Astrocyte (in vitro differentiated cells and primary cell): Measurements from ENCODE around the gene NMU. TPM values are rescaled to one million over a fixed set of nuclear protein-coding genes. Genes with fewer than 3 reads are reported as not detected.

Experiments
- DNase-seq: peaks from one replicate; pipeline ENCODE4 v3.0.0-alpha.2; 2010; ENCODE audit warnings: low read depth
- FAIRE-seq: peaks from 2 replicates; lab custom pipeline; 2011; peaks lifted over from hg19 to GRCh38; lab: Jason Lieb, UNC
- H2AFZ ChIP-seq: 2 replicates; pipeline ENCODE4 v1.6.0; 2012; ENCODE audit warnings: low read depth, low read length, inconsistent platforms
- H3K27ac ChIP-seq: 2 replicates; pipeline ENCODE4 v1.5.1; 2011; ENCODE audit warnings: low read depth, low read length, inconsistent platforms
- H3K27me3 ChIP-seq: 2 replicates; pipeline ENCODE4 v1.6.0; 2011; ENCODE audit warnings: low read length, inconsistent platforms; ENCODE audit not compliant: insufficient read depth
- H3K36me3 ChIP-seq: 2 replicates; pipeline ENCODE4 v1.5.1; 2011; ENCODE audit warnings: low read length, inconsistent platforms; ENCODE audit not compliant: insufficient read depth
- H3K4me1 ChIP-seq: 2 replicates; pipeline ENCODE4 v1.5.1; 2011; ENCODE audit warnings: low read length, inconsistent platforms; ENCODE audit not compliant: insufficient read depth
- H3K4me2 ChIP-seq: 2 replicates; pipeline ENCODE4 v1.6.0; 2012; ENCODE audit warnings: low read length, inconsistent platforms
- H3K4me3 ChIP-seq: 2 replicates; pipeline ENCODE4 v1.5.1; 2011; ENCODE audit warnings: low read depth, mild to moderate bottlenecking, low read length, inconsistent platforms; ENCODE audit not compliant: insufficient read depth
- H3K79me2 ChIP-seq: 2 replicates; pipeline ENCODE4 v1.6.0; 2012; ENCODE audit warnings: mild to moderate bottlenecking, low read length, inconsistent platforms; ENCODE audit not compliant: insufficient read depth
- H3K9ac ChIP-seq: 2 replicates; pipeline ENCODE4 v1.6.0; 2012; ENCODE audit warnings: mild to moderate bottlenecking, low read length, inconsistent platforms
- H3K9me3 ChIP-seq: 2 replicates; pipeline ENCODE4 v1.5.1; 2012; ENCODE audit warnings: low read depth, mild to moderate bottlenecking, low read length, inconsistent platforms; ENCODE audit not compliant: insufficient read depth
- H4K20me1 ChIP-seq: 2 replicates; pipeline ENCODE4 v1.6.0; 2012; ENCODE audit warnings: low read length, inconsistent platforms; ENCODE audit not compliant: insufficient read depth
- H3K27ac Mint-ChIP-seq: one replicate; pipeline ENCODE4 v1.8.0; 2021; ENCODE audit warnings: mild to moderate bottlenecking, mixed read lengths; ENCODE audit not compliant: unreplicated experiment
- H3K27me3 Mint-ChIP-seq: one replicate; pipeline ENCODE4 v1.8.0; 2021; ENCODE audit warnings: low read depth, mixed read lengths; ENCODE audit not compliant: unreplicated experiment
- H3K36me3 Mint-ChIP-seq: one replicate; pipeline ENCODE4 v1.8.0; 2021; ENCODE audit warnings: low read depth, mixed read lengths; ENCODE audit not compliant: unreplicated experiment
- H3K4me1 Mint-ChIP-seq: one replicate; pipeline ENCODE4 v1.8.0; 2021; ENCODE audit warnings: low read depth, mixed read lengths; ENCODE audit not compliant: unreplicated experiment
- H3K4me3 Mint-ChIP-seq: one replicate; pipeline ENCODE4 v1.8.0; 2021; ENCODE audit warnings: mild to moderate bottlenecking, moderate library complexity, mixed read lengths; ENCODE audit not compliant: unreplicated experiment
- H3K9me3 Mint-ChIP-seq: one replicate; pipeline ENCODE4 v1.8.0; 2021; ENCODE audit warnings: mild to moderate bottlenecking, mixed read lengths; ENCODE audit not compliant: unreplicated experiment
- CTCF ChIP-seq: IDR thresholded peaks from 2 replicates; pipeline ENCODE4 v1.5.1; 2011; ENCODE audit warnings: low read depth, mild to moderate bottlenecking, inconsistent platforms, low read length, moderate library complexity; ENCODE audit not compliant: insufficient read depth
- EZH2 ChIP-seq: IDR thresholded peaks from 2 replicates; pipeline ENCODE4 v1.6.1; 2012; ENCODE audit warnings: mild to moderate bottlenecking, low read length, inconsistent platforms; ENCODE audit not compliant: insufficient read depth
- total RNA-seq: library from RNA; stranded (reverse); gene quantifications from 2 replicates; pipeline ENCODE4 v1.2.1, GENCODE V29; 2021

The NMU gene
- total RNA-seq, 1 donor from 2014 or later, result 0.61 TPM

DNA sequence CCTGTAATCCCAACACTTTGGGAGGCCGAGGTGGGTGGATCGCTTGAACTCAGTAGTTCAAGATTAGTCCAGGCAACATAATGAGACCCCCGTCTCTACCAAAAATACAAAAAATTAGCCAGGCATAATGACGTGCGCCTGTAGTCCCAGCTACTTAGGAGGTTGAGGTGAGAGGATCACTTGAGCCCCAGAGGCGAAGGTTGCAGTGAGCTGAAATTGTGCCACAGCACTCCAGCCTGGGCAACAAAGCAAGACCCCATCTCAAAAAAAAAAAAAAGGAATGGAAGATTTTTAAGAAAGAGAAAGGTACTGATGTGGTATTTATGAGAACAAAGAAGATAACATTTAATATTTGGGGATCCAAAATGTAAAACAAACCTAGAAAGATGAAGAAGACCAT is 27.0 kb upstream of the NMU start:
- Mint-ChIP-seq H3K27me3 (peaks cover 4% of the 10 kb centered on the region), H3K27ac (no peak overlapping the region), H3K4me1 (no peaks in the 10 kb centered on the region), H3K36me3 (no peaks in the 10 kb centered on the region), H3K9me3 (peaks cover 4% of the 10 kb centered on the region), H3K4me3 (no peak overlapping the region)
- no peak overlapping the region for H3K27ac ChIP-seq
- no peaks in the 10 kb centered on the region for H3K4me1 ChIP-seq
- no peak overlapping the region for H3K4me2 ChIP-seq
- peaks cover 9% of the 10 kb centered on the region for H3K27me3 ChIP-seq
- no peaks in the 10 kb centered on the region for H3K9me3 ChIP-seq
- DNase-seq, result no peak
- no peak overlapping the region for H3K4me3 ChIP-seq
- H3K79me2 ChIP-seq, result no peaks in the 10 kb centered on the region
- H4K20me1 ChIP-seq, result no peaks in the 10 kb centered on the region
- TF ChIP-seq CTCF (no peak), EZH2 (no peak)
- no peak overlapping the region for H3K9ac ChIP-seq
- no peak overlapping the region for H2AFZ ChIP-seq
- no peak for FAIRE-seq
- no peaks in the 10 kb centered on the region for H3K36me3 ChIP-seq

DNA sequence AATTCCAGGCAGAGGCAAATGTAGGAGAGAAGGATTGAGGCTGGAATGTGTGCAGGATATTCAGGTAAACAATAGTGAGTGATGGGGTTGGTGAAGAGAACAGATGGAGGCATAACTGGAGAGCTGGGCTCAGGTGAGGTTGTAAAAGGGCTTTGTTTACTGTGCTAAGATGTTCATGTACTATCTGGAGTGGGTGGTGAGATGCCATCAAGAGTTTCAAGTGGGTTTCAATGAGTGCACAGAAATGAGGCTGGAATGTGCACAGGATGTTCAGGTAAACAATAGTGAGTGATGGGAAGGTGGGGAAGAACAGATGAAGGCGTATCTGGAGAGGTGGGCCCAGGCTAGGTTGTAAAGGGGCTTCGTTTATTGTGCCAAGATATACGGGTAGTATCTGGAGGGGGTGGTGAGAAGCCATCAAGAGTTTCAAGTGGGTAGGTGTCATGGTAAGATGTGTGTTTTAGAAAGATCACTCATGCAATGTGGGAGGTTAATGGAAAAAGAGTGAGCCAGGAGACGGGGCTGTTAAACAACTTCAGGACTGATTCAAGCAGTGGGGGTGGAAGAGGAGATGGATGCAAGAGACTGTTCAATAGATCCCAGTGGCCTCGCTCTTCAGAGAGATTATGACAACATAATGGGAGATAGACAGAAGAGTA is 25.4 kb upstream of the NMU start:
- no peak for FAIRE-seq
- Mint-ChIP-seq H3K27me3 (peaks cover 2% of the 10 kb centered on the region), H3K27ac (no peak overlapping the region)

More for the DNA sequence above, 25.4 kb upstream of the NMU start:
- no peaks in the 10 kb centered on the region for H3K4me1 ChIP-seq
- H2AFZ ChIP-seq, result no peak overlapping the region
- no peaks in the 10 kb centered on the region for H3K79me2 ChIP-seq
- peaks cover 4% of the 10 kb centered on the region for H3K9me3 Mint-ChIP-seq
- H3K4me3 Mint-ChIP-seq, result no peak overlapping the region
- no peaks in the 10 kb centered on the region for H3K36me3 Mint-ChIP-seq
- no peaks in the 10 kb centered on the region for H3K9me3 ChIP-seq
- no peak overlapping the region for H3K4me3 ChIP-seq
- no peaks in the 10 kb centered on the region for H3K36me3 ChIP-seq
- H3K9ac ChIP-seq, result no peak overlapping the region
- H4K20me1 ChIP-seq, result no peaks in the 10 kb centered on the region
- H3K27ac ChIP-seq, result no peak overlapping the region
- TF ChIP-seq CTCF (no peak), EZH2 (no peak)
- DNase-seq, result no peak
- peaks cover 9% of the 10 kb centered on the region for H3K27me3 ChIP-seq
- no peak overlapping the region for H3K4me2 ChIP-seq
- no peaks in the 10 kb centered on the region for H3K4me1 Mint-ChIP-seq
